OCI-LY3 (cell line): Measurements from ENCODE around the gene KIF18B.

Experiments used
- EZH2phosphoT487 ChIP-seq: fragments of 200-600 bp; shearing (Covaris generic); IDR thresholded peaks from 2 replicates; pipeline ENCODE4 v1.6.1; 2018; ENCODE audit warnings: antibody characterized with exemption, mixed run types, low read depth
- TF ChIP-seq, protein P1 (sequence below): fragments of 200-600, 300-600 bp; sonication (generic); IDR thresholded peaks from 2 replicates; pipeline ENCODE4 v1.5.1; 2014; ENCODE audit warnings: antibody characterized with exemption, low read length, low read depth

DNA sequence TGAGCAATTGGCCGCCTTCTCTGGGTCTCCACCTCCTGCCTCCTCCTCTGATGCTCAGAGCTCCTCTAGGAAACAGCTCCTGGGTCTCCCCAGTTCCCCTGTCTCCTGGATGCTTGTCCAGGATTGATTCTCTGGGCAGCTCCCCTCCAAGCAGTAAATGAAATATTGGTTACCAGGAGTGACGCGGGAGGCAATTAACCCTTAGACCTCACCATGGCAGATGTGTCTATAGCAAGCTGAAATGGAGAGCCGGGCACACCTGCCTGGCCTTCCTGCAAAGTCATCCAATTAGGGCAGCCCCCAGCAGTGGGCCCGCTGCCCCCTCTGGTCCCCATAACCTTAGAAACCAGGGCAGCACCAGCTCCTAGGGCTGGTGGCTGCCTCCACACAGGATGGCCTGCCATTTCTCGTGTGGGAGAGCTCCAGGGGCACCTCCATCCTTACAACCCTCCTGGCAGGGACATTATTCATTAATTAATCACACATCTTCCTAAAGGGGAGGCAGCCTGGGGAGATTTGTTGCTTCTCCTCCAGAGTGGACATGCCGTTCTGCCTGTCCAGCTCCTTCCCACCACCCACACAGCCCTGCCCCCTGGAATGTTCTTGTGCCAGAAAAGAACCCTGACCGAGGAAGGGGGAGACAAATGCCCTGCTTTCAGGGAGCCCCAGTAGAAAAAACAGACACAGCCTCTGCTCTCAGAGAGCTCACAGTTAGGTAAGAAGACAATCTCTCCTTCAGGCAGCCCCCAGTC lies 8.3 kb upstream of the KIF18B start:
- TF ChIP-seq, protein P1, sequence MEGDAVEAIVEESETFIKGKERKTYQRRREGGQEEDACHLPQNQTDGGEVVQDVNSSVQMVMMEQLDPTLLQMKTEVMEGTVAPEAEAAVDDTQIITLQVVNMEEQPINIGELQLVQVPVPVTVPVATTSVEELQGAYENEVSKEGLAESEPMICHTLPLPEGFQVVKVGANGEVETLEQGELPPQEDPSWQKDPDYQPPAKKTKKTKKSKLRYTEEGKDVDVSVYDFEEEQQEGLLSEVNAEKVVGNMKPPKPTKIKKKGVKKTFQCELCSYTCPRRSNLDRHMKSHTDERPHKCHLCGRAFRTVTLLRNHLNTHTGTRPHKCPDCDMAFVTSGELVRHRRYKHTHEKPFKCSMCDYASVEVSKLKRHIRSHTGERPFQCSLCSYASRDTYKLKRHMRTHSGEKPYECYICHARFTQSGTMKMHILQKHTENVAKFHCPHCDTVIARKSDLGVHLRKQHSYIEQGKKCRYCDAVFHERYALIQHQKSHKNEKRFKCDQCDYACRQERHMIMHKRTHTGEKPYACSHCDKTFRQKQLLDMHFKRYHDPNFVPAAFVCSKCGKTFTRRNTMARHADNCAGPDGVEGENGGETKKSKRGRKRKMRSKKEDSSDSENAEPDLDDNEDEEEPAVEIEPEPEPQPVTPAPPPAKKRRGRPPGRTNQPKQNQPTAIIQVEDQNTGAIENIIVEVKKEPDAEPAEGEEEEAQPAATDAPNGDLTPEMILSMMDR, result no peak
- no peak for TF ChIP-seq EZH2phosphoT487
